Measurements from ENCODE around the gene SAC3D1.
"Not testable (repeated sequence)": the region's sequence is repeated elsewhere in the genome, so short reads cannot be mapped to it uniquely, and the experiment has no call there.

Gene SAC3D1

GRCh38 chr11:65040847-65041622, at the start of gene SAC3D1:
SAC3D1 (plus strand) TSS chr11:65041210; CDS start chr11:65041293, 83 bp downstream.
- peak; percentile 97 for DNase-seq

DNA sequence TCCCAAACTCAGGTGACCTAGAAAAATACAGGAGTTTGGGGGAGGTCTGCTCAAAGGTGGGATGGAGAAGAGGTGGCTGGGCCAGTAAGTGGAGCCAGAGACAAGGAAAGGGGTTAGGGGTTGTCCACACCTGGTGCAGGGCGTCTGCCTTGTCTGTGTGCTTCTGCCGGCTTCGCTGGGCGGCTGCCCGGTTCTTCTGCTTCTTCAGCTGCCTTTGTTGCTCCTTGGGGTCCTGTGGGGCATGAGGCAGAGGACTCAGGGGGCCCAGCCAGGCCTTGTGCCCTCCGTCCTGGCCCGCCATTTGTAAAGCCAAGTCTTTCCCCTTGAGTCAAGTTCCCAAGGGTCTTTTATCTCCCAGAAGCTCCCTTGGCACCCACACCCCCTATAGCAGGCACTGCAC, 46.7 kb upstream of the SAC3D1 start:
- DNase-seq = no peak

DNA sequence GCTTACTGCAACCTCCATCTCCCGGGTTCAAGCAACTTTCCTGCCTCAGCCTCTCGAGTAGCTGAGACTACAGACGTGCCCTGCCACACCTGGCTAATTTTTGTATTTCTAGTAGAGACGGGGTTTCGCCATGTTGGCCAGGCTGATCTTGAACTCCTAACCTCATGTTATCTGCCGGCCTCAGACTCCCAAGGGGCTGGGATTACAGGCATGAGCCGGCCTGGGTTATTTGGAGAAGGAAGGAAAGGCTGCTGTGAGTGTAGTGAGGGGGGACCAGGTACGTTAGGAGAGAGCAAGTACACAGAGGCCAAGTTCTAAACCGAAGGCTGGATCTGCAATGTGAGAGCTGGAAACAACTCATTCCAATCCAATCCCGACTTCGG, 44.7 kb upstream of the SAC3D1 start:
- no peak for DNase-seq

- DNase-seq = no peak
Measured at GRCh38 chr11:64996710-64997380, 44.2 kb upstream of the SAC3D1 start, which contains the start of gene BATF2. BATF2 (minus strand) TSS chr11:64996971; CDS start chr11:64996914, 57 bp downstream.

DNA sequence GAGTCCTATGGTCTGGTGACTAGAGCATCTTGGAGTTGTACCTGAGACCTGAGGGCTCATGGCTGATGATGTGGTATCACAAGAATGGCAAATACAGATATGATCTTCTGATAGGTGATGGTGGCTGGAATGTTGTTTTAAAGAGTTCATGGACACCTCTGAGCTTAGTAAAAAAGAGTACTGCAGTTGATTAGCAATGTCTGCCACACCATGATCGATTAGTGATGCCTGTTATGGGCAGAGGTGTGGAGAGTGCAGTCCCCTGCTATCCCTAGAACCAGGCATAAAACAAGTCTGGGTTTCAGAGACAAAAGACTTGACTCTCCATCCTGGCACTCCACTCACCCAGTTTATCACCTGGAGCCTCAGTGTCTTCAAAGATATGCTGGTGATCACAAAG, 42.9 kb upstream of the SAC3D1 start:
- no peak for DNase-seq

DNA sequence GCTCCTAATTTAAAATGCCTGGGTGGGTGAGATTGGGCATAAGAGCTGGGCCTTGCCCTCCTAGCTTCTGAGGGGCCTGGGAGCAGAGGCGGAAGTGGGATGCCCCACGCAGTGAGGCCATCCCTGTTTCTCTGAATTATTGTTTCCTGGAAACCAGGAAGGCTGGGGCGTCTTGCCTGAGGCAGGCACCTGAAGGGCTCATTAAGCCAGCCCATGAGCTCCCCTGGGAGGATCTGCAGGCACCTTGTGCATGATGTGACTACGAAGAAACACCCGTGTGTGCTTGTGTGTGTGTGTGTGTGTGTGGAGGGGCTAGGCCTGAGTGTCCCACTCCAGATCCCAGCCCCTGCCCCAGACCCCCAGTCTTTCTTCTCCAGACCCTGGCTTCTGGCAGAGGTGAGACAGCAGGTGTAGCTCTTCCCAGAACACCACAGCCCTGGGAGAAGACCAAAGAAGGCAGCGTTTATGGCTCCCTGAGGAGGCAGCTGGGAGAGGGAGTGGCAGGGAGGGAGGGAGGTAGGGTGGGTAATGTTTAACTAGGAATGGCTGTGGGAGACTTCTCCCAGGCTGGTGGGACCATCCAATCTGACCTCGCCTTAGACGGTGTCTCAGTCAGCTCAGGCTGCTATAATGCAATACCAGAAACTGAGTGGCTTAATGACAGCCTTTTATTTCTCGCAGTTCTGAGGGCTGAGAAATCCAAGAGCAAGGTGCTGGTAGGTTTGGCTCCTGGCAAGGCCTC, 42.1 kb upstream of the SAC3D1 start:
- DNase-seq = peak; percentile 25

GRCh38 chr11:64999478-64999877, 41.5 kb upstream of the SAC3D1 start:
- DNase-seq = no peak

DNA sequence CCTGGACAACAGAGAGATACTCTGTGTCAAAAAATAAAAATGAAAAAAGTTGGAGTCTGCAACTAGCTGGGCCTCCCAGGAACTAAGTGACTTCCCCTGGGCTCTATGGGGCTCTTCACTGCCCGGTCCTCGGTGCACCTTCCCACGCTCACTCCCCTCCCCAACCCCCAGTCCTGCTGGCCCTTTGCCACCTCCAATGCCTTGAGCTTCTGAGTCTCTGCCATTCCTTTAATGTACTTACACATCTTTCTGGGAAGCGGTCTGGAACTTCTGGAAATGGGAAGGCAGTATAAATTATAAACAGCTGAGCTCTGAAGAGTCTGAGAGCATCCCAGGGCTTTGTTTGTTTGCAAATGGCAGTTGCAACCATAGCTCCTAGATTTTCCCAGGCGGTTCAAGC, 38.3 kb upstream of the SAC3D1 start:
- no peak for DNase-seq

- DNase-seq = no peak
Measured at GRCh38 chr11:65003282-65003681, 37.7 kb upstream of the SAC3D1 start.

DNA sequence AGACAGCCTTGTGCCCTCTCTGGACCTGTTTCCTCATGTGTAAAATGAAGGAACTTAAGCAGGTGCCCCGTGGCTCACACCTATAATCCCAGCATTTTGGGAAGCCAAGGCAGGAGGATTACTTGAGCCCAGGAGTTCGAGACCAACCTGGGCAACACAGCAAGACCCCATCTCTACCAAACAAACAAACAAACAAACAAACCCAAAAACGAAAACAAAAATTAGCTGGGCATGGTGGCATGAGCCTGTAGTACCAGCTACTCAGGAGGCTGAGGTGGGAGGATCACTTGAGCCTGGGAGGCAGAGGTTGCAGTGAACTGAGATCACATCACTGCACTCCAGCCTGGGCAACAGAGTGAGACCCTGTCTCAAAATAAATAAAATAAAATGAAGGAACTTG, 37.0 kb upstream of the SAC3D1 start:
- not testable (repeated sequence) for DNase-seq

DNA sequence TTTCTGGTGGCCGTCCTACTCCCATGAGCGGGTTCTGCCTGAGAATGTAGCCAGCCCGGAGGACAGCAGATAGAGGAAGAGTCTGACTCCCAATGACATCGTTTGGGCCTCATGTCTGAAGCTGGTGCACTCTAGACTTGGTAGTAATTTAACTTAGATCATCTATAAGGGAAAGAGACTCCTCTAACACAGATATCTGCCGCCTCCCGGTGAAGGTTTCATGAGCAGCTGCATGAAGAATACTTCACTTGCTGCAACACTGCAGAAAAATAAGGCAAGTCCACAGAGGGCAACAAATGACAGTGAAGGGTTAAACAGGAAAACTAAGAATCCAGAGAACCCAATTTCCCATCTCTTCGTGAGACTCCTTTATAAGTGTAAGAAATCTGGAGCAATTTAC, 33.0 kb upstream of the SAC3D1 start:
- DNase-seq = no peak

- DNase-seq = no peak
Measured at GRCh38 chr11:65008873-65009272, 32.1 kb upstream of the SAC3D1 start.

- peak; percentile 89 for DNase-seq
Measured at GRCh38 chr11:65013130-65013887, 27.7 kb upstream of the SAC3D1 start.

- peak; percentile 93 for DNase-seq
Measured at GRCh38 chr11:65013888-65014725, 26.9 kb upstream of the SAC3D1 start, which contains the start of gene ARL2. ARL2 (plus strand) TSS chr11:65014160; CDS start chr11:65014208, 48 bp downstream.

DNA sequence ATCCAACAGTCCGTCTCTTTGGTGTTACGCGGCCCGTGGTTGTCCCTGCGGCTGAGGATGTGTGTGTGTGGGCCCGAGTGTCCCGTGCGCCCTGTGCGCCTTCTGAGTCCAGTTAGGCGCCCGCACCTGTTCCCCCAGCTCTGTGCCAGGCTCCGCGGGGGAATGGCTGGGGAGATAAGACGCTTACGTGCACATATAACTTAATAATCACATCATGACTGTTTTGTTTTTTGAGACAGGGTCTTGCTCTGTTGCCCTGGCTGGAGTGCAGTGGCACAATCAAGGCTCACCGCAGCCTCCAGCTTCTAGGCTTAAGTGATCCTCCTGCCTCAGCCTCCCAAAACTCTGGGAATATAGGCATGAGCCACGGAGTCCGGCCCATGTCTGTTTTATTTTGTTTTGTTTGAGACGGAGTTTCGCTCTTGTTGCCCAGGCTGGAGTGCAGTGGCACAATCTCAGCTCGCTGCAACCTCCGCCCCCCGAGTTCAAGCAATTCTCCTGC, 26.2 kb upstream of the SAC3D1 start:
- DNase-seq = no peak

DNA sequence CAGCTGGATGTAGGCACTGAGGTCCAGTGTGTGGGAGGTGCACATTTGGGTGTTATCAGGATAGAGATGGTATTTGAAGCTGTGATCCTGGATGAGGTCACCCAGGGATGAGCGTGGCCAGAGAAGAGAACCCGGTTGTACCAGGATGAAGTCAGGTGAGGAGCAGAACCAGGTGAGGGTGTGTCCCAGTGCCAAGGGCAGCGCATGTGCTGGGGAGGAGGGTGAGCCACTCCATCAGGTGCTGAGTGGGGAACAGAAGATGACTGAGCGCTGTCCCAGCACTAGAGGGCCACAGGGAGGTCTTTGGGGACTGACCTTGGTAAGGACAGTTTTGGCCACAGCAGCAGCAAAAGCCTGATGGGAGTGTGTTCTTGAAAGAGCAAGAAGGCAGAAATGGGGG, 24.3 kb upstream of the SAC3D1 start:
- DNase-seq = no peak

GRCh38 chr11:65017937-65018336, 23.1 kb upstream of the SAC3D1 start:
- DNase-seq = no peak

DNA sequence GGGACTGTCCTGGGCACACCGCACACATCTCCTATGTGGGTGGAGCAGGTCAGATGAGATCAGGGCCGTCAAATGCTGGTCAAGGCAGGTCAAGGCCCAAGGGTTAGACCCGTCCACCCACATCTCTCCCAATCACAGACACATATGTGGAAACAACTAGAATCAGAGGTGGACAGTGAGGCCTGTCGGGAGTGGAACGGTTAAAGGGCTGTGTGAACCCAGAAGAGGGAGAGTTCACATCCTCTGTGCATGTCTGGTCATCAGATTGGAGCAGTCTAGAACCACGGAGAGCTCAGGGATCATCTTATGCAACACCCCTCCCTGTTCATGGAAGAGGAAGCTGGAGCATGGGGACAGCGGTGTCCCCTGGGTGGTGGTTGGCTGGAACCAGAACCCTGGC, 21.2 kb upstream of the SAC3D1 start:
- no peak for DNase-seq

DNA sequence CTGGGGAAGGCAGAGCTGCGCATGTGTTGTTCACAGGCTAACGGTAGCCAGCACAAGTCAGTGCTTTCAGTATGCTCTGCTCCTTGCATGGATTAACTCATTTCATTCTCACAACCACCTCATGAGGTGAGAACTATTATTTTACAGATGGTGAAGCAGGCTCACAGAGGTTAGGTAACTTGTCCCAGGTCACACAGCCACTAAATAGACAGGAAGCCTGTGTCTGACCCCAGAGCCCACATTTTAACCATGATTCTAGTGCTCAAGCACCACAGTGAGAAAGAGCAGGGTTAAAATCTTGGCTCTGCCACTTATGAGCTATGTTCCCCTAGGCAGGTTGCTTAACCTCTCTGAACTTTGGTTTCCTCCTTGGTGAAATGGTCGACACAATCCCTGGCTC, 20.0 kb upstream of the SAC3D1 start:
- DNase-seq = no peak

- no peak for DNase-seq
Measured at GRCh38 chr11:65021509-65021908, 19.5 kb upstream of the SAC3D1 start.

GRCh38 chr11:65023502-65023901, 17.5 kb upstream of the SAC3D1 start:
- DNase-seq = not testable (repeated sequence)

- no peak for DNase-seq
Measured at GRCh38 chr11:65026810-65027209, 14.2 kb upstream of the SAC3D1 start.
